CD4-positive, alpha-beta T cell treated with Interleukin-21 for 1 hour (primary cell): ENCODE results near the gene MLLT1.
A peak's percentile ranks its signal among the peaks of the same experiment; 100 is the strongest.

ENCODE experiments used
- DNase-seq: peaks from one replicate; pipeline ENCODE4 v3.0.0-alpha.2; 2020

Gene MLLT1

GRCh38 chr19:6274756-6275155 is 5.0 kb downstream of the MLLT1 start:
- DNase-seq, result no peak

- peak; percentile 5 for DNase-seq
Observed at GRCh38 chr19:6273701-6274601, 5.8 kb downstream of the MLLT1 start.

DNA sequence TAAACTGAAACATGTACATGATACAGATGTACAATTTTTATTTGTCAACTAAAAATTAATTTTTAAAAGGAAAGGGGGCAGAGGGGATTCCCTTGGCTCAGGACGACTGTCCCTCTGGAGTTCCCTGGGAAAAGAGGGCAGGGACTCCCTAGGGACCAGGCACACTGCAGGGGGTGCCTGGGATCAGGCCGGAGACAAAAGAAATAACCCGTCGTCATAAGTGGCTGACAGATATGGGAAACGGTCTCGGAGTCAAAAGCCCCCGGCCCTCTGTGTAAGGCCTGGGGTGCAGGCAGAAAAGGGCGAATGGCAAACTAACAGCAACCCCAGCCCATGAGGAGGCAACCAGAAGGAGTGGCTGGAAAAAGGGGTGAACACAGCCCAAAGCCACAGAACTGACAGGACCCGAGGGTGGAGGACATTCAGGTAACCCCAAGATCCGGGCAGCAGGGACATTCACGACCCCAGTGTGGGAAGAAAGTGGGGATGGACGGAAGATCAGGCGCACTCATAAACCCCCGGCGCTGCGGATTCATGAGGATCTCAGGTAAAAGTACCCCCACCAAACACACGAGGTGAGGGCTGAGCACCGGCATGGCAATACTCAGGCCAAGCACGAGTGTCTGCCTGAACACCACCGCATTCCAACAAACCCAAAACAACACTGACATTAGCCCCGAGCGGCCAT is 6.7 kb downstream of the MLLT1 start:
- no peak for DNase-seq

DNA sequence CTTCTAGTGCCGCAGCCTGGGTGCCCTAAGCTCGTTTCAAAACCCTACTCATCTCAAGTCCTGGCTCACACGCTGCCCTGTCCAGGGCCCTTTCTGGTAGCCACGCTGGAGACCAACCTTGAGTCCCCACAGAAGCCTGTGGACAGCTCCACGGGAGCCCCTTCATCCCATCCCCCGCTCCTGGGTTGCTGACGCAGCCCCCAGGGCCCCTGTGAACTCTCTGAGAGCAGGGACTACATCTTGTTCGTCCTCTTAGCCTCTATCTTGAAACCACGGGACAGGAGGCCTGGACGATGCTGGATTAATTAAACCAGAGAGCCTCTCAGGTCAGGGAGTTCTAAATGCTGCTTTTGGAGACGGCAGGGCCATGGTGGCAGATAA is 7.4 kb downstream of the MLLT1 start:
- no peak for DNase-seq

GRCh38 chr19:6271721-6272410 is 7.9 kb downstream of the MLLT1 start:
- DNase-seq, result no peak

DNA sequence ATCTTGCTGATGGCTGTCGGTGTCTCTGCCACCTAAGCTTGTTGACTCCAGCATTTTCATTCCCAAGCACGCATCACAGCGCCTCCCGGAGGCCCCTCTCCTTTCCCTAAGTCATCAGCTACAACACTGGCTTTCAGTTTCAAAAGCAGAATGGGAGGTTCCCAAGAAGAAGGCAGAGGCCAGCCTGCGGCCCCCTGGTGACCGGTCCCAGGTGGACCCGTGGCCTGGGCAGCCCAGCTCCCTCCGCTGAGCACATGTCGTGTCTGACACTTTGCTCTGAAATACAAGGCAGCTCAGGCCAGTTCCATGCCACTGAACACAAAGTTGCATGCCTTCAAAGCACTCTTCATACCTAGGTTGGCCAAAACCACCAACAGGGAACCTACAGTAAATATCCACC is 8.5 kb downstream of the MLLT1 start:
- DNase-seq, result no peak

- no peak for DNase-seq
Observed at GRCh38 chr19:6270822-6271221, 9.0 kb downstream of the MLLT1 start.

DNA sequence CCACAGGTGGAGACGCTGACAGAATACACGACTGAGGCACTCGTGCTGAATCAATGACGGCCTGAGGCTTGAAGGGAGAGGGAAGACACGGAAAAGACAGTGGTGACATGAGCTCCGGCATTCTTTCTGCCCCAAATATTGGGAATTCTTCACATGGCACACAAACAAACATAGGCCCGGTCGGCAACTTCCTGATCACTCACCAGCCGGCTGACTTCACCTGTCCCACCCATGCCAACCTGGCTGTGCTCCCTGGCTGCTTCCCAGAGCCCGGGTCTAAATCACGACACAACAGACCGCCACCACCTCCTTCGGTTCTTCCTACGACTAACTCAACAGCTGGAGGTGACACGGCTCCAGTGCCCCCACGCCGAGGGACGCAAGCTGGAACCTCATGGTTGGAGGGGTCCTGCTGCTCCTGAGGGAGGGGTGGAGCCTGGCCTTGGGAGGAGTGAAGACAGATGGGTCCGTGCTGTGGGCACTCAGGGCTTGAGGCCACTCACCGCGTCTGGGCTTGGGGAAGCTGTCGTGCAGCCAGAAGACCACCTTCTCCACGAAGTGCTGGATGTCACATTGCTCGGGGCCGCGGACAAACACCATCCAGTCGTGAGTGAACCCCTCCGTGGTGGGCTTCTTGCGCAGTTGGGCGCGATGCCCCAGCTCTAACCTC is 9.6 kb downstream of the MLLT1 start:
- DNase-seq, result no peak

- no peak for DNase-seq
Observed at GRCh38 chr19:6269101-6269886, 10.5 kb downstream of the MLLT1 start.

- DNase-seq, result no peak
Observed at GRCh38 chr19:6268382-6268771, 11.4 kb downstream of the MLLT1 start.

GRCh38 chr19:6267552-6268381 is 12.0 kb downstream of the MLLT1 start:
- no peak for DNase-seq

- DNase-seq, result no peak
Observed at GRCh38 chr19:6264803-6265202, 15.0 kb downstream of the MLLT1 start.

- DNase-seq, result no peak
Observed at GRCh38 chr19:6263735-6264444, 15.9 kb downstream of the MLLT1 start.

GRCh38 chr19:6263306-6263705 is 16.5 kb downstream of the MLLT1 start:
- no peak for DNase-seq

GRCh38 chr19:6262519-6262918 is 17.3 kb downstream of the MLLT1 start:
- no peak for DNase-seq

DNA sequence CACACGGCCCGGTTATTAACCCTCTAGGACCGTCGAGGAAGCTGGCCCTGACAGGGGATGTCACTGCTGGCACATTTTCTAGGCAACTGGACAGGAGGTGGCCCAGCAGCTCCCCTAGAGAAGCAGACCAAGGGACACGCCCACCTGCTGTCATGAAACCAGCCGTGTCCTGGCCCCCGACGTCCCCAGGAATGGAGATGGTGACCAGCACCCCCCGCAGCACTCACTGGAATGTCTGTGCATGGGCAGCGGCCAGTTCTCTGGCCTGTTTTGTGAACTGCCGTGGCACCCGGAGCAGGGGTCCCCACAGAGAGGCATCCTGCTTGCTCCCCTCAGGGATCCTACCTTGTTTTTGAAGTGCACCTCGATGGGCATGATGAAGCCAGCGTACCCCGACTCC is 17.9 kb downstream of the MLLT1 start:
- no peak for DNase-seq

- peak; percentile 31 for DNase-seq
Observed at GRCh38 chr19:6260912-6261650, 18.7 kb downstream of the MLLT1 start.

- no peak for DNase-seq
Observed at GRCh38 chr19:6260376-6260775, 19.4 kb downstream of the MLLT1 start.

DNA sequence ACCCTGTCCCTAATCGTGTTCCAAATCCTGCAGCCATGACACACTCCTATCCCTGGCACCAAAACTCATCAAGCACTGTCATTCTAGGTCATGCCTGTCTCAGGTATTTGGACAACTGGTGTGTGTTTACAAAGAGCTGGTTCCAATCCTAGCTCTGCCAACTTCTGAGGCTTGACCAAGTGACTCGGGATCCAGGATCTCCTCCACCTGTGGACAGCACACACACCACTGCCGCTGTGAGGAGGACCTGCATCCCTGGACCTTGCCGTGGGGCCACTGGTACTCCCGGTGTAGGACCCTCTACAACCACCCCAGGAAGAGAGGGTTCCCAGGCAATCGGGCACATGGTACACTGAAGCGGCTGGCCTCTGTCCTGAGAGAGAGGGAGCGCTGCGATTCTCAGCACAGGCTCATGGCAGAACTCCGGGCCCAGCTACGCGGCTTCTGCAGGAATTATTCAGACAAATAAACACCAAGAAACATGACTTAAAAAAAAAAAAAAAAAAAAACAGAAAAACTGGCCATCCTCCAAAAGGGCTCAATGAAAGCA is 20.4 kb downstream of the MLLT1 start:
- DNase-seq, result no peak
